ENCODE measurements around the gene UFSP1. TPM values are rescaled to one million over a fixed set of nuclear protein-coding genes. Genes with fewer than 3 reads are reported as not detected.

UFSP1 gene
- total RNA-seq, 4 donors from 2014 or later, result 1.3 to 19.1 (median 3.7) TPM; not detected in 1

- in situ Hi-C loops (cut with MboI; ENCODE audit: low pct_ligation_motif_present in 1 of 4, low pct_unique_long_range_greater_than_20kb in 1 of 4, low sequenced_read_pairs in 3 of 4), result loop anchor here in 3 of 4 donors (5.0 to 25.0 kb wide), 3 partner anchors 52 to 142 kb away; partner anchors contain the start of genes EPO (in 1 of the 3) and POP7 (in 1 of the 3)
- Histone ChIP-seq H3K4me3 (no peak overlapping the region), H3K4me1 (peaks cover 0 to 20% (median 14%) of the 10 kb centered on the region in 4 donors), H3K36me3 (no peaks in the 10 kb centered on the region), H3K9me3 (no peaks in the 10 kb centered on the region), H3K27ac (no peak overlapping the region), H3K27me3 (no peaks in the 10 kb centered on the region)
- TF ChIP-seq EP300 (IDR thresholded peaks at IDR 0.05; ENCODE audit: low read depth) (no peak), CTCF (IDR thresholded peaks at IDR 0.05) (no peak), POLR2AphosphoS5 (IDR thresholded peaks at IDR 0.05) (no peak), POLR2A (IDR thresholded peaks at IDR 0.05) (no peak)
- WGBS, 2 donors (ENCODE audit: low coverage in 1 of 2), result 94 to 100% methylated on average over 2 to 12 of the region's 14 CpGs
- DNase-seq, result no peak
- intact Hi-C loops (cut with DNase I; ENCODE audit: low total_unique reads), result loop anchor here (10.0 kb wide), 1 partner anchor 150 kb away; the partner anchor contains the start of gene POP7
These were observed 35.2 kb downstream of the UFSP1 start for GRCh38 chr7:100854146-100854895.

- peak; percentile 93 to 96 (median 94) for TF ChIP-seq CTCF (IDR thresholded peaks at IDR 0.05)
- TF ChIP-seq POLR2AphosphoS5 (IDR thresholded peaks at IDR 0.05), result peak; percentile 14 to 41 (median 40)
- TF ChIP-seq EP300 (IDR thresholded peaks at IDR 0.05; ENCODE audit: low read depth), result no peak
- peak; percentile 53 for TF ChIP-seq POLR2A (IDR thresholded peaks at IDR 0.05)
- Histone ChIP-seq H3K27me3 (no peaks in the 10 kb centered on the region), H3K9me3 (no peaks in the 10 kb centered on the region), H3K27ac (peak within 1 kb of the TSS; percentile 76 to 85 (median 80)), H3K36me3 (no peaks in the 10 kb centered on the region), H3K4me3 (peak within 1 kb of the TSS; percentile 49 to 83 (median 68)), H3K4me1 (peaks cover 0 to 20% (median 14%) of the 10 kb centered on the region in 4 donors)
- DNase-seq, result peak; percentile 93
- WGBS, 2 donors (ENCODE audit: low coverage in 1 of 2), result 0% methylated on average over 69 of the region's 71 CpGs; no CpG with 5 or more reads in 1 of the 2 donors
- in situ Hi-C loops (cut with MboI; ENCODE audit: low pct_ligation_motif_present in 1 of 4, low pct_unique_long_range_greater_than_20kb in 1 of 4, low sequenced_read_pairs in 3 of 4), result loop anchor here in 3 of 4 donors (5.0 to 25.0 kb wide), 3 partner anchors 50 to 140 kb away; partner anchors contain the start of genes EPO (in 1 of the 3) and POP7 (in 1 of the 3)
- intact Hi-C loops (cut with DNase I; ENCODE audit: low total_unique reads), result loop anchor here (2.0 to 10.0 kb wide), 2 partner anchors 53 to 147 kb away; partner anchors contain the start of gene POP7
These were observed 37.3 kb downstream of the UFSP1 start, which contains the start of gene SLC12A9 for GRCh38 chr7:100852048-100852872. Gene SLC12A9, plus strand, starts transcription at chr7:100852713. Its CDS starts 1,485 bp downstream, at chr7:100854198.

- in situ Hi-C loops (cut with MboI; ENCODE audit: low pct_ligation_motif_present in 1 of 4, low pct_unique_long_range_greater_than_20kb in 1 of 4, low sequenced_read_pairs in 3 of 4) (no loop called here), intact Hi-C loops (cut with DNase I; ENCODE audit: low total_unique reads) (no loop called here)
- H3K27me3 ChIP-seq, result no peaks in the 10 kb centered on the region
- no peak for DNase-seq
- H3K36me3 ChIP-seq, result no peaks in the 10 kb centered on the region
- H3K4me1 ChIP-seq, result peaks cover 0 to 10% (median 8%) of the 10 kb centered on the region in 4 donors
- H3K9me3 ChIP-seq, result no peaks in the 10 kb centered on the region
- no peak overlapping the region for H3K27ac ChIP-seq
- H3K4me3 ChIP-seq, result no peak overlapping the region
- WGBS, 2 donors (ENCODE audit: low coverage in 1 of 2), result 90 to 95% methylated on average over 2 to 4 of the region's 4 CpGs
- no peak for TF ChIP-seq POLR2A (IDR thresholded peaks at IDR 0.05)
- TF ChIP-seq CTCF (IDR thresholded peaks at IDR 0.05), result no peak
- no peak for TF ChIP-seq POLR2AphosphoS5 (IDR thresholded peaks at IDR 0.05)
- TF ChIP-seq EP300 (IDR thresholded peaks at IDR 0.05; ENCODE audit: low read depth), result no peak
These were observed 42.2 kb downstream of the UFSP1 start for GRCh38 chr7:100847360-100847759.

All from transverse colon (tissue), 4 donors.